Gastrocnemius medialis (tissue), 4 donors: ENCODE results near the gene PRRT1B. TPM values are rescaled to one million over a fixed set of nuclear protein-coding genes. Genes with fewer than 3 reads are reported as not detected.

Source experiments
- ATAC-seq, 2 donors: fragments of 150-250 bp; one replicate each; pipeline ENCODE4 v1.9.1; 2016
- DNase-seq, 2 donors: peaks; one replicate each; pipeline ENCODE4 v3.0.0-alpha.2; 2019
- H3K27ac ChIP-seq, 4 donors: fragments of 200-600 bp; sonication (generic); 1 replicate in 1 of 4; 2 replicates in 3 of 4; pipeline ENCODE4 v1.5.1; 2016 to 2018; ENCODE audit warnings: mild to moderate bottlenecking in 2 of 4, moderate library complexity in 1 of 4
- H3K27me3 ChIP-seq, 3 donors: fragments of 200-600 bp; sonication (generic) in 2 of 3; 1 replicate in 1 of 3; 2 replicates in 2 of 3; pipeline versions ENCODE4 v1.5.1 to v1.6.0; 2016 to 2019; ENCODE audit warnings: mild to moderate bottlenecking in 1 of 3, moderate library complexity in 1 of 3
- H3K36me3 ChIP-seq, 2 donors: fragments of 200-600 bp; sonication (generic) in 1 of 2; one replicate each; pipeline ENCODE4 v1.5.1; 2017 to 2018
- H3K4me1 ChIP-seq, 2 donors: fragments of 200-600 bp; sonication (generic) in 1 of 2; one replicate each; pipeline ENCODE4 v1.5.1; 2016 to 2017; ENCODE audit warnings: mild to moderate bottlenecking in 2 of 2
- H3K4me3 ChIP-seq, 4 donors: fragments of 200-600 bp; sonication (generic) in 3 of 4; 1 replicate in 1 of 4; 2 replicates in 3 of 4; pipeline ENCODE4 v1.5.1; 2016 to 2019; ENCODE audit warnings: mild to moderate bottlenecking in 2 of 4
- H3K9me3 ChIP-seq, 3 donors: fragments of 200-600 bp; sonication (generic) in 2 of 3; 1 replicate in 1 of 3; 2 replicates in 2 of 3; pipeline ENCODE4 v1.5.1; 2016 to 2019
- CTCF ChIP-seq, 5 experiments: fragments of 450-650 bp in 3 of 5; fragments of 200-600 bp in 2 of 5; sonication (generic) in 2 of 5; IDR thresholded peaks in 4 of 5; conservative IDR thresholded peaks in 1 of 5; 1 replicate in 4 of 5; 2 replicates in 1 of 5; pipeline ENCODE4 v1.5.1; 2016 to 2019; ENCODE audit warnings: antibody characterized with exemption in 5 of 5, mild to moderate bottlenecking in 3 of 5, moderate library complexity in 3 of 5
- POLR2A ChIP-seq, 2 donors: fragments of 450-650 bp; IDR thresholded peaks; one replicate each; pipeline ENCODE4 v1.6.1; 2017; ENCODE audit warnings: antibody characterized with exemption in 2 of 2, mild to moderate bottlenecking in 2 of 2, moderate library complexity in 2 of 2
- in situ Hi-C, 4 donors: fragments of 200-750 bp; cut with MboI; loops; one replicate each; pipeline versions ENCODE4 v1.15.0 to v1.8.0; 2017; ENCODE audit warnings: low sequenced_read_pairs in 4 of 4
- intact Hi-C: fragments of 100-400 bp; cut with DNase I; formaldehyde crosslinking; loops from one replicate; pipeline ENCODE4 v1.15.1; 2023; ENCODE audit warnings: low total_unique reads
- total RNA-seq, 4 donors: library from RNA; depleted of rRNA; stranded (reverse); fragments of >200 nt; gene quantifications; one replicate each; pipeline versions ENCODE4 v1.1.0 to v1.2.3, GENCODE V29; 2016

The PRRT1B gene
- total RNA-seq, 4 donors from 2014 or later: not detected

- intact Hi-C loops: no loop called here
These were observed 7.4 kb upstream of the PRRT1B start for GRCh38 chr9:131537946-131538345.

GRCh38 chr9:131539223-131539923, 6.0 kb upstream of the PRRT1B start:
- TF ChIP-seq CTCF (IDR thresholded peaks at IDR 0.05 in 4 of 5, conservative IDR thresholded peaks at IDR 0.05 in 1 of 5) (no peak), POLR2A (IDR thresholded peaks at IDR 0.05) (no peak)
- peaks cover 0 to 11% (median 4%) of the 10 kb centered on the region in 3 donors for H3K9me3 ChIP-seq
- no peaks in the 10 kb centered on the region for H3K36me3 ChIP-seq
- intact Hi-C loops: no loop called here
- in situ Hi-C loops: no loop called here
- H3K4me1 ChIP-seq: no peaks in the 10 kb centered on the region
- no peak overlapping the region for H3K4me3 ChIP-seq
- no peak overlapping the region for H3K27ac ChIP-seq
- H3K27me3 ChIP-seq: peaks cover 3 to 18% (median 4%) of the 10 kb centered on the region in 3 donors
- ATAC-seq (no peak), DNase-seq (no peak)

More at GRCh38 chr9:131537946-131538345, 7.4 kb upstream of the PRRT1B start:
- Histone ChIP-seq H3K4me3 (no peak overlapping the region), H3K27me3 (peaks cover 0 to 7% (median 4%) of the 10 kb centered on the region in 3 donors), H3K9me3 (peaks cover 0 to 3% (median 0%) of the 10 kb centered on the region in 3 donors), H3K4me1 (no peaks in the 10 kb centered on the region), H3K36me3 (no peaks in the 10 kb centered on the region), H3K27ac (no peak overlapping the region)
- in situ Hi-C loops: no loop called here
- DNase-seq (no peak), ATAC-seq (no peak)
- TF ChIP-seq CTCF (IDR thresholded peaks at IDR 0.05 in 4 of 5, conservative IDR thresholded peaks at IDR 0.05 in 1 of 5): no peak
- no peak for TF ChIP-seq POLR2A (IDR thresholded peaks at IDR 0.05)

- intact Hi-C loops (no loop called here), in situ Hi-C loops (no loop called here)
- Histone ChIP-seq H3K4me3 (no peak overlapping the region), H3K27me3 (peaks cover 30 to 54% (median 34%) of the 10 kb centered on the region in 3 donors), H3K4me1 (peaks cover 0 to 5% of the 10 kb centered on the region in 2 donors), H3K9me3 (peaks cover 0 to 11% (median 4%) of the 10 kb centered on the region in 3 donors), H3K27ac (no peak overlapping the region), H3K36me3 (no peaks in the 10 kb centered on the region)
- ATAC-seq: no peak
- no peak for DNase-seq
- TF ChIP-seq CTCF (IDR thresholded peaks at IDR 0.05 in 4 of 5, conservative IDR thresholded peaks at IDR 0.05 in 1 of 5) (no peak), POLR2A (IDR thresholded peaks at IDR 0.05) (no peak)
These were observed 2.2 kb upstream of the PRRT1B start for GRCh38 chr9:131543141-131543540.

GRCh38 chr9:131545786-131546335, 538 bp downstream of the PRRT1B start:
- in situ Hi-C loops: no loop called here
- ATAC-seq (no peak), DNase-seq (no peak)
- H3K4me1 ChIP-seq: peaks cover 0 to 5% of the 10 kb centered on the region in 2 donors
- no peak for TF ChIP-seq POLR2A (IDR thresholded peaks at IDR 0.05)
- TF ChIP-seq CTCF (IDR thresholded peaks at IDR 0.05 in 4 of 5, conservative IDR thresholded peaks at IDR 0.05 in 1 of 5): no peak
- H3K9me3 ChIP-seq: peaks cover 0 to 11% (median 4%) of the 10 kb centered on the region in 3 donors
- peaks cover 40 to 81% (median 53%) of the 10 kb centered on the region in 3 donors for H3K27me3 ChIP-seq
- intact Hi-C loops: no loop called here
- no peaks in the 10 kb centered on the region for H3K36me3 ChIP-seq
- H3K27ac ChIP-seq: no peak overlapping the region
- H3K4me3 ChIP-seq: no peak overlapping the region
